Naive thymus-derived CD8-positive, alpha-beta T cell (primary cell): ENCODE results near the gene DLG2. TPM values are rescaled to one million over a fixed set of nuclear protein-coding genes. Genes with fewer than 3 reads are reported as not detected.
"Not testable (repeated sequence)": the region's sequence is repeated elsewhere in the genome, so short reads cannot be mapped to it uniquely, and the experiment has no call there.

Experiments
- ATAC-seq, 2 donors: fragments of 150-1000 bp; cut with Tn5 transposase in 1 of 2; sonication (Bioruptor Pico), chemical (Tn5 transposase) in 1 of 2; 1 replicate in 1 of 2; 2 replicates in 1 of 2; pipeline ENCODE4 v1.10.0; 2021; ENCODE audit warnings: mild to moderate bottlenecking in 2 of 2, moderate library complexity in 2 of 2
- POLR2A ChIA-PET: fragments of 350-600 bp; sonication (Branson Sonifier 250); formaldehyde crosslinking; loops from one replicate; lab custom pipeline; 2021; ENCODE audit warnings: antibody characterized with exemption; lab: Charles Lee
- DNase-seq, 10 donors: peaks; one replicate each; pipeline versions ENCODE4 v3.0.0 to v3.0.0-alpha.2; 2020 to 2022
- H3K27ac Mint-ChIP-seq, 10 donors: one replicate each; pipeline ENCODE4 v1.8.0; 2020 to 2022; ENCODE audit warnings: mild to moderate bottlenecking in 10 of 10, mixed read lengths in 10 of 10, moderate library complexity in 4 of 10, inconsistent platforms in 1 of 10
- H3K27me3 Mint-ChIP-seq, 5 donors: one replicate each; pipeline ENCODE4 v1.8.0; 2021 to 2022; ENCODE audit warnings: mixed read lengths in 5 of 5
- H3K36me3 Mint-ChIP-seq, 3 donors: one replicate each; pipeline ENCODE4 v1.8.0; 2020 to 2022; ENCODE audit warnings: mixed read lengths in 3 of 3, mild to moderate bottlenecking in 2 of 3, inconsistent platforms in 1 of 3
- H3K4me1 Mint-ChIP-seq, 4 donors: one replicate each; pipeline ENCODE4 v1.8.0; 2021 to 2022; ENCODE audit warnings: mixed read lengths in 4 of 4
- H3K4me3 Mint-ChIP-seq, 10 donors: one replicate each; pipeline ENCODE4 v1.8.0; 2020 to 2022; ENCODE audit warnings: mild to moderate bottlenecking in 10 of 10, mixed read lengths in 10 of 10, moderate library complexity in 6 of 10, inconsistent platforms in 1 of 10
- H3K9me3 Mint-ChIP-seq, 9 donors: one replicate each; pipeline ENCODE4 v1.8.0; 2020 to 2022; ENCODE audit warnings: mixed read lengths in 9 of 9, mild to moderate bottlenecking in 3 of 9, inconsistent platforms in 1 of 9, moderate library complexity in 1 of 9
- polyA plus RNA-seq, 3 donors: library from polyadenylated mRNA; unstranded; fragments of 300-500 nt; fragmentation: Illumina TruSeq; gene quantifications; one replicate each; pipeline ENCODE4 v1.2.3, GENCODE V29; 2021
- total RNA-seq, 8 experiments: library from RNA in 2 of 8; stranded (reverse) in 2 of 8; gene quantifications; one replicate each; pipeline ENCODE4 v1.2.3 and lab custom pipeline; 2021 to 2026

Gene DLG2
- total and polyA plus RNA-seq, 5 experiments from 2014 or later: 0.86 to 6.2 (median 2.5) TPM

- no peaks in the 10 kb centered on the region for H3K4me1 Mint-ChIP-seq
- H3K27me3 Mint-ChIP-seq: no peaks in the 10 kb centered on the region
- H3K27ac Mint-ChIP-seq: no peak overlapping the region
- H3K4me3 Mint-ChIP-seq: no peak overlapping the region
- ATAC-seq (no peak), DNase-seq (no peak)
- peaks cover 17 to 79% (median 46%) of the 10 kb centered on the region in 9 donors for H3K9me3 Mint-ChIP-seq
- H3K36me3 Mint-ChIP-seq: peaks cover 0 to 28% (median 3%) of the 10 kb centered on the region in 3 donors
- POLR2A ChIA-PET: no interaction called here
These were observed 280.7 kb downstream of the DLG2 start for GRCh38 chr11:85346484-85346883.

DNA sequence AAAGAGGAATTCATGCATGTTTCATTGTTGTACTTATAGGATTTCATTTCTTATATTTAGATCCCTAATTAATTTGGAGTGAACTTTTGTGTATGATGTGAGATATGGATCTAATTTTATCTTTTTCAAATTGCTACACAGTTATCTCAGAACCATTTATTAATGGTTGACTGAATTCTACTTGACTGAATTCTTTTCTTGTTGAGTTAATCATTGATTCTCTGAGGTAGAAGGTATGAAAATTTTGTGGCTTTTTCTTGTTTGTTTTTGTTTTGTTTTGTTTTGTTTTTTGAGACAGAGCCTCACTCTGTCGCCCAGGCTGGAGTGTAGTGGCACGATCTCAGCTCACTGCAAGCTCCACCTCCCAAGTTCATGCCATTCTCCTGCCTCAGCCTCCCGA, 286.3 kb downstream of the DLG2 start:
- H3K27ac Mint-ChIP-seq, DNase-seq, H3K4me1 Mint-ChIP-seq, H3K4me3 Mint-ChIP-seq, ATAC-seq, POLR2A ChIA-PET, H3K27me3 Mint-ChIP-seq: not testable (repeated sequence)
- H3K9me3 Mint-ChIP-seq: peaks cover 17 to 78% (median 35%) of the 10 kb centered on the region in 9 donors
- peaks cover 0 to 29% (median 5%) of the 10 kb centered on the region in 3 donors for H3K36me3 Mint-ChIP-seq

GRCh38 chr11:85318573-85318972, 308.6 kb downstream of the DLG2 start:
- POLR2A ChIA-PET: no interaction called here
- no peak overlapping the region for H3K4me3 Mint-ChIP-seq
- no peak overlapping the region for H3K27ac Mint-ChIP-seq
- H3K4me1 Mint-ChIP-seq: peaks cover 0 to 22% (median 0%) of the 10 kb centered on the region in 4 donors
- no peaks in the 10 kb centered on the region for H3K27me3 Mint-ChIP-seq
- peaks cover 0 to 38% (median 4%) of the 10 kb centered on the region in 9 donors for H3K9me3 Mint-ChIP-seq
- DNase-seq (no peak), ATAC-seq (no peak)
- H3K36me3 Mint-ChIP-seq: peaks cover 0 to 12% (median 0%) of the 10 kb centered on the region in 3 donors

DNA sequence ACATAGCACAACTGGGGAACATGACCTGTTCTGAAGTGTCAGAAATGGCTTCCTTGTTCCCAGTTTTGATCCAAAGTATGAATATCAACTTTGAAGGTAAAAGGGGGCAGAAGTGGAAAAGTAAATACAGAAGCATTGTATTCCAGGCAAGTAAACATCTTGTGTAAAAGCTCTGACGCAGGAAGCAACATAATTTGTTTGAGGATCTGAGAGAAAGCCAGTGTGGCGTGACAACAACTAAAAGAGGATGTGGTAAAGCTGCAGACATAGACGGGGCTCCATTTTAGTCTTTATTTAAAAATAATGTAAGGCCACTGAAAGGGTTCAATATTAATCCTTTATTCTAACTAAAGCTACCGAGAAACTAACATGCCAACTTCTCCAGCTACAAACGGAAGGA, 310.2 kb downstream of the DLG2 start:
- peak overlapping the region in 1 of 10 donors; percentile 15 for H3K27ac Mint-ChIP-seq
- ATAC-seq: no peak
- peaks cover 0 to 12% (median 0%) of the 10 kb centered on the region in 3 donors for H3K36me3 Mint-ChIP-seq
- DNase-seq: no peak
- H3K27me3 Mint-ChIP-seq: no peaks in the 10 kb centered on the region
- H3K4me1 Mint-ChIP-seq: peaks cover 0 to 22% (median 0%) of the 10 kb centered on the region in 4 donors
- no peak overlapping the region for H3K4me3 Mint-ChIP-seq
- peaks cover 0 to 38% (median 5%) of the 10 kb centered on the region in 9 donors for H3K9me3 Mint-ChIP-seq
- POLR2A ChIA-PET: no interaction called here

- H3K9me3 Mint-ChIP-seq: peaks cover 5 to 42% (median 14%) of the 10 kb centered on the region in 9 donors
- POLR2A ChIA-PET: no interaction called here
These were observed 313.4 kb downstream of the DLG2 start for GRCh38 chr11:85313741-85314140.

DNA sequence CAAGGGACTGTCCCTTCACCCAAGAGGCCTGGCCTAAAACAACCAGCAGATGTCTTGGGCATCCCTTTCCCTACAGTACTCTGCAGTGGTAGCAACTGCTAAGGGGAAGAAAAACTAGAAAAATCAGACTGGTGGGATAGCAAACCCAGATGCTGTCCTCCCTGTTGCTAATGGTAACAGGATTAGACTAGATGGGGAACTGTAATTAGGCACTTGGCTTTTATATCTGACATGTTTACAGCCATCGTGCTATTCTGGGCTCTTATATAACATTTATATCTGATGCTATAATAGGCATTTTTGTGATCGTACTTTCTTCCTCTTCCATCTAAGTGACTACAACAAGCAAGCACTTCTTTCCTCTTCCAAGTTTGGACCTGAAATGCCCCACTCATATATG, 316.7 kb downstream of the DLG2 start:
- ATAC-seq (no peak), DNase-seq (no peak)
- POLR2A ChIA-PET: no interaction called here
- H3K36me3 Mint-ChIP-seq: no peaks in the 10 kb centered on the region
- peaks cover 6 to 31% (median 11%) of the 10 kb centered on the region in 9 donors for H3K9me3 Mint-ChIP-seq
- no peaks in the 10 kb centered on the region for H3K27me3 Mint-ChIP-seq
- H3K27ac Mint-ChIP-seq: no peak overlapping the region
- H3K4me1 Mint-ChIP-seq: peaks cover 0 to 6% (median 0%) of the 10 kb centered on the region in 4 donors
- no peak overlapping the region for H3K4me3 Mint-ChIP-seq

More at GRCh38 chr11:85313741-85314140, 313.4 kb downstream of the DLG2 start:
- H3K4me3 Mint-ChIP-seq: no peak overlapping the region
- no peak overlapping the region for H3K27ac Mint-ChIP-seq
- H3K27me3 Mint-ChIP-seq: no peaks in the 10 kb centered on the region
- H3K36me3 Mint-ChIP-seq: peaks cover 0 to 8% (median 0%) of the 10 kb centered on the region in 3 donors
- peaks cover 0 to 22% (median 0%) of the 10 kb centered on the region in 4 donors for H3K4me1 Mint-ChIP-seq
- no peak for ATAC-seq
- DNase-seq: no peak

DNA sequence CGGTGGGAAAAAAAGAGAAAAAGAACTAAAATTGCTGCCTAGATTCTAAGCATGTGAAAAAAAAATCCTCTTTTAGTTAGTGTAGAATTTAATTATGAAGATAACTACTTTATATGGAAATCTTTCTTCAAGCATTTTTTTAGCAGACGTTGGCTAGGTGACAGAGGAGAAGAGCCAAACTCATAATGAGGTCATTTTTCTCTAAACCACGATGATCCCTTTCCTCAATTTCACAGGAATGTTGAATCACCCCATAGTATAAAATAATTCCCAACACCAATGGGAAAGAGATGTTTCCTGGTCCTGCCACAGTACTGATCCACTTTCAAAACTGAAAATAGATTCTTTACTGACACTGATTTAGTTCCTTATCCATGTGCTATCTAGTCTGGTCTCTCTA, 319.8 kb downstream of the DLG2 start:
- DNase-seq: no peak
- no peaks in the 10 kb centered on the region for H3K4me1 Mint-ChIP-seq
- POLR2A ChIA-PET: no interaction called here

GRCh38 chr11:85301895-85302678, 325.1 kb downstream of the DLG2 start:
- Mint-ChIP-seq H3K9me3 (peaks cover 0 to 27% (median 6%) of the 10 kb centered on the region in 9 donors), H3K27ac (no peak overlapping the region), H3K27me3 (no peaks in the 10 kb centered on the region), H3K36me3 (peaks cover 0 to 5% (median 5%) of the 10 kb centered on the region in 3 donors), H3K4me3 (no peak overlapping the region), H3K4me1 (no peaks in the 10 kb centered on the region)
- POLR2A ChIA-PET: no interaction called here
- no peak for ATAC-seq
- no peak for DNase-seq

More for the DNA sequence above, 319.8 kb downstream of the DLG2 start:
- Mint-ChIP-seq H3K4me3 (no peak overlapping the region), H3K27me3 (no peaks in the 10 kb centered on the region), H3K9me3 (peaks cover 10 to 26% (median 12%) of the 10 kb centered on the region in 9 donors), H3K36me3 (peaks cover 0 to 5% (median 5%) of the 10 kb centered on the region in 3 donors), H3K27ac (no peak overlapping the region)
- ATAC-seq: no peak

DNA sequence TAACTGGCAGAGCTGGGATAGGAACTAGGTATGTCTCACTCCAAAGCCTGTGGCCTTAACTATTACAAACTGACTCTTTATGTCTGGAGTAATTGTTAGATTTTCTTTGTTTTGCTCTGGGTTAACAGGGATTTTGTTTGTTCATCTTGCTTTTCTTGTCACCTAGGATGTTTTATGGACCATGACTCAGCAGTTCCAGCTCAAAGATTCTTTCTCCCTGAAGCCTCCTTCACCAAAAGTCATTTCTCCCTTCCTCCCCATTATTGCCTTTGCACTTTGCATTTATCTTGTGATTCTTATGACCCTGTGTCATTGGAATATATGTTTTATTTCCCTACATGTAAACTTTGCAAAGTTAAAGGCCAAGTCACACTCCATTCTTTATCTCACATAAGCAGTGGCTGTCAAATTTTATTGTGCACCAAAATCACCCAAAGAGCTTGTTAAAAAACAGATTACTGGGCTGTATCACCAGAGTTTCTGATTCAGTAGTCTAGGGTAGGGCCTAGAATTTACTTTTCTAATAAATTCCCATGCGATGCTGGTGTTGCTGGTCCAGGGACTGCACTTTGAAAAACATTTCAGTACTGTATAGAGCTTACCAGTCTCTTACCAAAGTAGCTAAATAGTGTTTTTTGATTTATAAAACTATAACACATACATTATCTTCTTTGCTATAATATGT, 327.7 kb downstream of the DLG2 start:
- Mint-ChIP-seq H3K27me3 (no peaks in the 10 kb centered on the region), H3K27ac (no peak overlapping the region), H3K36me3 (peaks cover 0 to 5% (median 4%) of the 10 kb centered on the region in 3 donors), H3K9me3 (peaks cover 0 to 25% (median 4%) of the 10 kb centered on the region in 9 donors), H3K4me3 (no peak overlapping the region), H3K4me1 (no peaks in the 10 kb centered on the region)
- POLR2A ChIA-PET: no interaction called here
- ATAC-seq (no peak), DNase-seq (no peak)

DNA sequence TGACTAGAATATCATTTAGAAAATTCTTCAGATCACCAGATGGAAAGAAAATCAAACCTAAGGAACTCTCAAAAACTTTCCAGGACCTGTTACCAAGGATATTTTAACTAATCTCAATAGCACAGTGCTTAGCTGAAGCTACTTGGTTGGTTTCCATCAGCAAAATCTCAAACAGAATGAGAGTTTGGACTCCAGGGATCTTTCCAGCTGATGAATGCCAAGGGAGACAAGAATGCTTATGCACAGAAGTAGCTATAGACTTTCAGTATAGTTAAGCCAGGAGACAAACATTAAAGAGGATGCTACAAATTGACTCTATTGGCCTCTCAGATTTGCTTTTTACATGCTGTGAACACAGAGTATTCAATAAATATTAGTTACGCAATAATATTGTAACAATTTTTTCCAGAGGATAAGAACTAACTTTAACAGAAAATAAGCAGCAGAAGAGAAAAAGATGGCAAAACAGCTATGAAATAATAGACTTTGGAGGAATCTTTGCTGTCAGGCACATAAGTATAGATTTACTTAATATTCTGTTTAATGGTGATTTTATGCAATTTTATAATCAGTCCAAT, 331.4 kb downstream of the DLG2 start:
- Mint-ChIP-seq H3K27ac (no peak overlapping the region), H3K27me3 (no peaks in the 10 kb centered on the region), H3K36me3 (no peaks in the 10 kb centered on the region), H3K4me3 (no peak overlapping the region), H3K9me3 (peaks cover 0 to 26% (median 0%) of the 10 kb centered on the region in 9 donors), H3K4me1 (no peaks in the 10 kb centered on the region)
- POLR2A ChIA-PET: no interaction called here
- DNase-seq: no peak
- no peak for ATAC-seq

- no peak for ATAC-seq
- H3K4me3 Mint-ChIP-seq: no peak overlapping the region
These were observed 345.6 kb downstream of the DLG2 start for GRCh38 chr11:85281550-85281949.

GRCh38 chr11:85279267-85279666, 347.9 kb downstream of the DLG2 start:
- Mint-ChIP-seq H3K36me3 (peaks cover 0 to 9% (median 0%) of the 10 kb centered on the region in 3 donors), H3K27me3 (no peaks in the 10 kb centered on the region), H3K27ac (no peak overlapping the region), H3K4me3 (no peak overlapping the region), H3K9me3 (peaks cover 0 to 5% (median 0%) of the 10 kb centered on the region in 9 donors), H3K4me1 (no peaks in the 10 kb centered on the region)
- DNase-seq: no peak
- ATAC-seq: no peak
- POLR2A ChIA-PET: no interaction called here

More at GRCh38 chr11:85281550-85281949, 345.6 kb downstream of the DLG2 start:
- no peak for DNase-seq
- Mint-ChIP-seq H3K27me3 (no peaks in the 10 kb centered on the region), H3K9me3 (peaks cover 0 to 3% (median 0%) of the 10 kb centered on the region in 9 donors), H3K4me1 (no peaks in the 10 kb centered on the region), H3K36me3 (peaks cover 0 to 9% (median 0%) of the 10 kb centered on the region in 3 donors), H3K27ac (no peak overlapping the region)
- POLR2A ChIA-PET: no interaction called here
